ENCODE results near the gene IFITM10.

The IFITM10 gene

DNA sequence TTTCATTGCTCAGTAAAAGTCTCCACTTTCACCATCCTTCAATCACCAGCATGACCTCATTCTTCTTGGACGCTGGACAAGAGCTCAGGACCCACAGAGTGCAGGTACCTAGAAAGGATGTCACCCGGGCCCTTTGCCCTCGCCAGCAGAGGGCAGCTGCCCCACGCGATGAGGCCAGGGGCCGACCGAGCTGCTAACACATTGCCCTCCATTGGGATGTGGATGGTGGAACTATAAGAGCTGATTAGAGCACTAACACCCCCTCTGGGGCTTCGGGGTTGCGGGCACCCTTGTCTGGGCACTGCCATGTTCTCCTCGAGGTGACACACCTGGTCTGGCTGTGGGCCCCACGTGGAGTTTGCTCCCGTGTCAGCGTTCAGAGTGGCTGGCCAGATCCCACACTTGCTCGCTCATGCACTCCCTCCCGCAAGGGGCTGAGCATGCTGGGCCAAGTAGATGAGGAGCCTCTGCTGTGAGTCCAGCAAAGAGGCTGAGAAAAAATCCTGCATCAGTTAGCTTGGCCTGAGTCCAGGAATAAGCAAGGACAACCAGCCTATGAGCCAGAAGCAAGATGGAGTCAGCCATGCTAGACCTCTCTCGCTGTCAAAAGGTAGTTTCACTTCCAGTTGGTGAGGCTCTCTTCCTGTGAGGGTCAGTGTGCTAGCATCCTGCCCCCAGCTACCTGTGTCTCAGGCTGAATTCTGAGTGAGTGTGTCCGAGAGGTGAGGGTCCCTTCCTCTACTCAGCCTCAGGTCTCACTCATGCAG, 43.6 kb downstream of the IFITM10 start:
- peak; percentile 65 for DNase-seq

DNA sequence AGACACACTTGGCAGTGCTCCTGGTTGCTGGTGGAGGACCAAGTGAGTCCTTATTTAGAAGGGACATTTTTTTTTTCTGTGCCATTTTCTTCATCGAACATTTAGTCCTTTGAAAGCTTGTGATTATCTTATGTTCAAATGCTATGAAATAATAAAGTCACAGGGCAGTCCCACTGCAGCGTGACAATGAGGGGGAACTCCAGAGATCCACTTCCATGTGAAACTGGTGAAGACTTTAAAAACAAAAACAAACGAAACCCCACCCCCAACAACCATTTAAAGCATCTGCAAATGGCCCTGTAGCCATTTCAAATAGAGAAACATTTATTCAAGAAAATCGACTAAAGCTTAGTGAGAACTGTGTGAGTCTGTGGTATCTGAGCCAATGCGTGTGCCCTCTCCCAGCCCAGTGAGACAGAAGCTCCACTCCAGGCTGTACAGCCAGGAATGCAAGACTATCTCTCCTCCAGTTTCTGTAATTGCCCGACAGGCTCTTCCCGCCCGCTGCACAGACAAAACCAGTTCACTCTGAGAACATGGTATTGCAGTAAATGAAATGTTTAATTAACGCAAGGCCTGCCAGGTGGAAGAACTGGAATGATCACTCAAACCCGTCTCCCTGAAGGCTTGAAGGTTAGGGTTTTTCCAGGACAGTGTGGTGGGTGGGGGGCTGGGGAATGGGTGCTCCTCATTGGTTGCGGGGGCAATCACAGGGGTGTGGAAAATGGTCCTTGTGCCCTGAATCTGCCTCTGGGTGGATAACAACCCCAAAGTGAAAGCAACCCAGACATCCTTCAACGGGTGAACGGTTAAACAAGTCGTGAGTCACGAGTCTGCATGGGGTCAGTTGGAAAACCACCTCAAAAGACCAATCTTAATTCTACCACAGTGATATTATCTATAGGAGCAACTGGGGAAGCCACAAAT, 45.0 kb downstream of the IFITM10 start:
- peak; percentile 63 for DNase-seq

GRCh38 chr11:1703146-1703545, 47.2 kb downstream of the IFITM10 start:
- DNase-seq = no peak

GRCh38 chr11:1702506-1702905, 47.9 kb downstream of the IFITM10 start:
- DNase-seq = no peak

- peak; percentile 12 for DNase-seq
These were observed 49.1 kb downstream of the IFITM10 start for GRCh38 chr11:1701091-1701807.

- no peak for DNase-seq
These were observed 50.6 kb downstream of the IFITM10 start for GRCh38 chr11:1699771-1700170.

- DNase-seq = no peak
These were observed 53.5 kb downstream of the IFITM10 start, which contains the start of gene KRTAP5-6 for GRCh38 chr11:1696608-1697570. TSS of gene KRTAP5-6 (plus strand) at chr11:1697195. CDS start at chr11:1697246, 51 bp downstream.

GRCh38 chr11:1695548-1696108, 54.8 kb downstream of the IFITM10 start:
- no peak for DNase-seq

- DNase-seq = no peak
These were observed 55.4 kb downstream of the IFITM10 start for GRCh38 chr11:1694846-1695547.

- peak; percentile 90 for DNase-seq
These were observed 56.1 kb downstream of the IFITM10 start for GRCh38 chr11:1694064-1694845.

DNA sequence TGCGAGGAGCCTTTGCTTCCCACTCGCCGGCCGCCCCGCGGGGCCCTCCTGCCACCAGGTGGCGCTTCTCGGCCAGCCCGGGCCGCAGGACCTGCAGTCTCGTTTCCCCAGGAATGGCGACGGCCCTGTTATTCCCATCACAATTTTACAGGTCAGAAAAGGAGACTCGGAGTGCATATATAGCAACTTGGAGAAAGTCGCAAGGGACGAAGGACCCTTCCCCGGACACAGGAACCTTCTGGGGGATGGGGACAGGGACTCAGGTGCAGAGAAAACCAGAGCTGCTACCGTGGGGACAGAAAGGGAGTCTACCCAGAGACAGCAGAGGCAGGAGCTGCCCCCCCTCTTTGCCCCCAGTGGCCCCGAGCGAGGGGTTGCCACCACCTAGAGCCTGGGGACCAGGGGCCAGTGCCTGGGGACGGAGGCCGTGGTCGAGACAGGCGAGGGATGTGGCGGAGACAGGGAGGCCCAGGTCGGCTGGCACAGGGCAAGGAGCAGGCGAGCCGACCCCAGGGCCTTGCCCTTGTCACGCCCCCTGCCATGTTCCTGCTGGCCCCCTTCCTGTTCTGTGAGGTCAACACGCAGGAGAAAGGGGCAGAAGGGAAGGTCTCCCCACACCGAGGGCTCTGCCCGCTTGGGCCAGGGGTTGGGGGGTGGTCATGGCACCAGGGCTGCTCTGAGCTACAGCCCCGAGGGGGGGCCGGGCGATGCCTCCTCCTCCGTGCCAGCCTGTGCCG, 56.9 kb downstream of the IFITM10 start:
- peak; percentile 70 for DNase-seq

GRCh38 chr11:1692708-1693326, 57.6 kb downstream of the IFITM10 start:
- no peak for DNase-seq

GRCh38 chr11:1691878-1692707, 58.3 kb downstream of the IFITM10 start:
- DNase-seq = no peak

GRCh38 chr11:1691026-1691877, 59.1 kb downstream of the IFITM10 start:
- no peak for DNase-seq

DNA sequence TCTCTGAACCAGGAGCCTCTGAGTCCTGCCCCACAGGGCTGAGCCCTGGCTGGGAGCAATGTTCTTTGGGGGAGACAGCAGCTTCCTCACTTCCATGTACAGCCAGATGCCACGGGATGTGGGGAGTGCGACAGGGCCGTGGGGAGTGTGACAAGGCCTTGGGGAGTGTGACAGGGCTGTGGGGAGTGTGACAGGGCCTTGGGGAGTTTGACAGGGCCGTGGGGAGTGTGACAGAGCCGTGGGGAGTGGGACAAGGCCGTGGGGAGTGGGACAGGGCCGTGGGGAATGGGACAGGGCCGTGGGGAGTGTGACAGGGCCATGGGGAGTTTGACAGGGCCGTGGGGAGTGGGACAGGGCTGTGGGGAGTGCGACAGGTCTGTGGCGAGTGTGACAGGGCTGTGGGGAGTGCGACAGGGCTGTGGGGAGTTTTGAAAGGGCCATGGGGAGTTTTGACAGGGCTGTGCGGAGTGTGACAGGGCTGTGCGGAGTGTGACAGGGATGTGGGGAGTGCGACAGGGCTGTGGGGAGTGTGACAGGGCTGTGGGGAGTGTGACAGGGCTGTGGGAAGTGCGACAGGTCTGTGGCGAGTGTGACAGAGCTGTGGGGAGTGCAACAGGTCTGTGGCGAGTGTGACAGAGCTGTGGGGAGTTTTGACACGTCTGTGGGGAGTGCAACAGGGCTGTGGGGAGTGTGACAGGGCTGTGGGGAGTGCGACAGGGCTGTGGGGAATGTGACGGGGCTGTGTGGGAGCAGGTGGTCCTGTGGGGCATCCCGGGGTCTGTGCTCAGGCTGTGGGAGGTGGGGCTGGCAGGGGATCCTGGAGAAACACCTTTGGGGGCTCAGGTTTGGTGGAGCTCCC, 60.0 kb downstream of the IFITM10 start:
- DNase-seq = no peak
